Central memory CD8-positive, alpha-beta T cell (primary cell): ENCODE results near the gene SERGEF.

Experiments used
- ATAC-seq: fragments of 150-1000 bp; cut with Tn5 transposase; replicated peaks from 2 replicates; pipeline ENCODE4 v1.10.0; 2022; ENCODE audit warnings: mild to moderate bottlenecking, moderate FRiP score, moderate number of reproducible peaks; ENCODE audit not compliant: poor library complexity, severe bottlenecking; ENCODE audit errors: extremely low read depth
- DNase-seq, 2 donors: peaks; one replicate each; pipeline ENCODE4 v3.0.0; 2021; ENCODE audit warnings: low spot score in 2 of 2
- H3K27ac Mint-ChIP-seq: one replicate; pipeline ENCODE4 v1.8.0; 2022; ENCODE audit warnings: low read depth, mild to moderate bottlenecking, moderate library complexity, mixed read lengths
- H3K27me3 Mint-ChIP-seq: one replicate; pipeline ENCODE4 v1.8.0; 2022; ENCODE audit warnings: mixed read lengths
- H3K36me3 Mint-ChIP-seq: one replicate; pipeline ENCODE4 v1.8.0; 2022; ENCODE audit warnings: mild to moderate bottlenecking, moderate library complexity, mixed read lengths; ENCODE audit not compliant: insufficient read depth
- H3K4me1 Mint-ChIP-seq: one replicate; pipeline ENCODE4 v1.8.0; 2022; ENCODE audit warnings: mixed read lengths
- H3K4me3 Mint-ChIP-seq: one replicate; pipeline ENCODE4 v1.8.0; 2022; ENCODE audit warnings: mild to moderate bottlenecking, moderate library complexity, mixed read lengths
- H3K9me3 Mint-ChIP-seq: one replicate; pipeline ENCODE4 v1.8.0; 2022; ENCODE audit warnings: mixed read lengths

Gene SERGEF

DNA sequence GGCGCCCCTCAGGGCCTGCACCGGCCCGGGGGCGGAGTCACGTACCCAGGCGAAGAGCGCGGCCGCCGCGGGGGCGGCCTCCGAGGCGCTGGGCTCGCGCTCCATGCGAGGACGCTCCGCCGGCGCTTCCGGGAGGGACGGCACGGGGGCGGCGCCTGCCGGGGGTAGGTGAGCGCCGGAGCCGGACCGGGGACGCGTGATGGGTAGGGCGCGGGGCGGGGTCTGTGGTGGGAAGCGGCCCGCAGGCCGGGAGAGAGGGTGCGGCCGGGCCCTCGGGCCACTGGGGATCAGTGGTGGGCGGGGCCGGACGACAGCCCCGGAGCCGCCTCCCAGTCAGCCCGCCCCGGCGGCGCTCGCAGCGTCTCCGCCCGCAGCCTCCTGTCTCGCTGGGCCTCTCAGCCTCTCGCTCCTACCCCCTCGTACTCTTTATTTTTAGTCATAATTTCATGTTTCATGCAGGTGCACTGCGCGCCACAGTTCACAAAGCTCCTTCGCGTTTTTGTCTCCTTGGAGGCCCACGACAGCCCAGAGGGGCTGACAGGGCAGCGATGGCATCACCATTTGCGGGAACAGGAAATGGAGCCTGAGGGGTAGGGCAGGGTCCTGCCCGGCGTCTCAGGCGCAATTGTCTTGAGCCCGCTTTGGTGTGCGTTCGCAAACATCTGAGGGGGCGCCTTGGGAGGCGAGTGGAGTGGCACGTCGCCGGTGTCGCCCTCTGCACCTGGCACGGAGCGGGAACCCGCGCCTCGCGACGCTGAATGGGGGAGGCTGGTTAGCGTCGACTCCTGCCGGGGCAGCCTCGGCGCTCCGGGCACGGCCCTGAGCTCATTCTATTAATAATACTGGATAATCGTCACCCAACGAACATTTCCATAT is at the start of gene SERGEF:
SERGEF (minus strand) TSS at position 142 of the 876 bp plus-strand sequence; CDS start at position 105, 37 bp downstream.
- Mint-ChIP-seq H3K27me3 (no peaks in the 10 kb centered on the region), H3K4me3 (peak within 1 kb of the TSS; percentile 93), H3K36me3 (peaks cover 23% of the 10 kb centered on the region), H3K27ac (peak within 1 kb of the TSS; percentile 92), H3K4me1 (peaks cover 42% of the 10 kb centered on the region), H3K9me3 (no peaks in the 10 kb centered on the region)
- peak; percentile 80 for ATAC-seq
- DNase-seq: peak; percentile 78 to 83

DNA sequence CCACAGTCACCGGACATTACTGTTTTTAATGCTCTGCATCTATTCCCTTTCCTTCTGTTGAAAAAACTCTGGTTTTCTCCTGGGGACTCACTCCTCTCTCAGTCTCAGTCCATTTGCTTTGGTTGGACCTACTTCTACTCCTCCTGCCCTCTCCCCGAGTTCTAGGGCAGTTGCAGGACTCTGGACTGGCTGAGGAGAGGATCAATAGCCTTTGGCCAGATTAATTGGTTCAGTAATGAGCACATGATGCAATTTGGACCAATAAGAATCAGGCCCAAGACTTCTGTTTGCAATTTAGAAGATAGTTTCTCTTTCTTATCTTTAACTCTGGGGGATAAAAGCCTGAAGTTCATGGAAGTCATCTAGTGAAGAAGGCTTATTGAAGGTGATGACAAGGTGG is 48.5 kb upstream of the SERGEF start:
- H3K27me3 Mint-ChIP-seq: no peaks in the 10 kb centered on the region
- no peak for DNase-seq
- no peak overlapping the region for H3K4me3 Mint-ChIP-seq
- no peaks in the 10 kb centered on the region for H3K4me1 Mint-ChIP-seq
- no peak overlapping the region for H3K27ac Mint-ChIP-seq
- ATAC-seq: no peak
- H3K9me3 Mint-ChIP-seq: no peaks in the 10 kb centered on the region
- no peaks in the 10 kb centered on the region for H3K36me3 Mint-ChIP-seq

GRCh38 chr11:18056561-18057181 is 43.8 kb upstream of the SERGEF start:
- ATAC-seq (no peak), DNase-seq (no peak)
- no peaks in the 10 kb centered on the region for H3K4me1 Mint-ChIP-seq
- H3K9me3 Mint-ChIP-seq: no peaks in the 10 kb centered on the region
- no peak overlapping the region for H3K27ac Mint-ChIP-seq
- no peak overlapping the region for H3K4me3 Mint-ChIP-seq
- H3K27me3 Mint-ChIP-seq: no peaks in the 10 kb centered on the region
- H3K36me3 Mint-ChIP-seq: no peaks in the 10 kb centered on the region

DNA sequence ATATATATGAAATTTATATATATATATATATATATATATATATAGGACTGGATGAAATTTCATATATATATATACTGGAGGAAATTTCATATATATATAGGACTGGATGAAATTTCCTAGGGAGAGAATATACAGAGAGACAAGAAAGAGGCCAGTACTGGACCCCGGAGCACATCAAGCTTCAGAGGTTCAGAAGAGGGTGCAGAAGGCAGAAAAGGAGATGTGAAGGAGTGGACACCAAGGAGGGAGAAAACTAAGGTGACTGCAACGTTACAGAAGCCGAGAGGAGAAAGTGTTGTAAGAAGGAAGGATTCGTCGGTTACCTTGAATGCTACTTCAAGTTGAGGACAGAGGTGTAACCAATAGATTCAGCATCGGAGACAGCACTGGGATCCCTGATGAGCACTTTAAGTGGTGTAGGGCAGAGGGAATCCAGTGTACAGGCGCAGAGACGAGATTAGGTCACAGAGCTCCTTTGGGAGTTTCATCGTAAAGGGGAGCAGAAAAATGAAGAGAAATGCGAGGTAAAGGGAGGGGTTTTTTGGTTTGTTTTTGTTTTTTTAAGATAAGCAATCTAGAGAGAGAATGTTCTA is 41.8 kb upstream of the SERGEF start:
- DNase-seq: no peak
- H3K36me3 Mint-ChIP-seq: no peaks in the 10 kb centered on the region
- H3K27me3 Mint-ChIP-seq: no peaks in the 10 kb centered on the region
- H3K9me3 Mint-ChIP-seq: no peaks in the 10 kb centered on the region
- no peak overlapping the region for H3K4me3 Mint-ChIP-seq
- H3K4me1 Mint-ChIP-seq: no peaks in the 10 kb centered on the region
- no peak overlapping the region for H3K27ac Mint-ChIP-seq
- ATAC-seq: no peak

DNA sequence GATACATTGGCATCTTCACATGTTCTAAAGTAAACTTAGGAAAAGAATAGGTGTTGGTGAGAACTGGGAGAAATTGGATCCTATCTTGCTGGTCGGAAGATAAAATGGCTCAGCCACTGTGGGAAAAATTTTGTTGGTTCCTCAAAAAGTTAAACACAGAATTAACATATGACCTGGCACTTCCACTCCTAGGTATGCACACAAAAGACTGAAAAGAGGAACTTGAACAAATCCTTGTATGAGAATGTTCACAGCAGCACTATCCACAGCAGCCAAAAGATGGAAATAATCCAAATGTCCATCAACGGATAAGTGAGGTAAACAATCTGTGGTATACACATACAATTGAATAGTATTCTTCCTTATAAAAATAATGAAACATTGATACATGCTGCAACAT is 38.0 kb upstream of the SERGEF start:
- H3K4me1 Mint-ChIP-seq: no peaks in the 10 kb centered on the region
- ATAC-seq (no peak), DNase-seq (no peak)
- no peak overlapping the region for H3K4me3 Mint-ChIP-seq
- no peaks in the 10 kb centered on the region for H3K9me3 Mint-ChIP-seq
- peaks cover 19% of the 10 kb centered on the region for H3K27me3 Mint-ChIP-seq
- H3K36me3 Mint-ChIP-seq: no peaks in the 10 kb centered on the region
- H3K27ac Mint-ChIP-seq: no peak overlapping the region

DNA sequence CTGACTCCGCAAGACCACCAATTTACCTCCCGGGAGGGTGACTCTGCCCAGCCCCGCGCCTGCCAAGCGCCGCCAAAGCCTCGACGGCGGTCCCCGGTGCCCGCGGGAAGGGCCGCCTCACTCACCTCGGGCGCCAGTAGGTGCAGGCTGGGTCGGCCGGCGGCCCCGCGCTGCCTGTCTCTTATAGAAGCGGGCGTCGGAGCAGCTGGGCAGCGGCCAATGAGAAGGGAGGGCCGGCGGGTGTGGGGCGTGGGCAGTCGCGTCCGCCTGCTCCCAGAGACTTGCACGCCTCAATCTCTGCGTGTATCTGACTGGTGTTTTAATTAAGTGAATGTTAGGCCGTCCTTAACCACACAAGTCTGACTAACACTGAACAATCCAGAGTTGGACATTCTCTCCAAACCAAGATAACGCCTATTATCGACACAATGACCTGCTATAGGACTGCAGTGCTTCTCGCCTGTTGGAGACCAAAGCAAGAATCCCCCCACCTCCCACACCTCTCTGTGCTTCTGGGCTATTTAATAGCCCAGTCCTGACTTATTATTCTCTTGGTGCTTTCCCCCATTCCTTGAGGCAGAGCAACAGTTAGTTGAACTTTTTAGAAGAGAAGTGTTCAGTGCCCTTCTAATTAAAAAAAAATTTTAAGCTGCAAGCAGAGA is 33.4 kb upstream of the SERGEF start, which contains the start of gene TPH1:
TPH1 (minus strand) TSS at position 154 of the 662 bp plus-strand sequence. CDS start 5,507 bp downstream, outside the sequence.
- H3K27me3 Mint-ChIP-seq: peaks cover 46% of the 10 kb centered on the region
- no peak within 1 kb of the TSS for H3K4me3 Mint-ChIP-seq
- no peak for DNase-seq

GRCh38 chr11:18036456-18036855 is 23.6 kb upstream of the SERGEF start:
- H3K4me1 Mint-ChIP-seq: no peaks in the 10 kb centered on the region
- ATAC-seq (no peak), DNase-seq (no peak)
- no peaks in the 10 kb centered on the region for H3K9me3 Mint-ChIP-seq
- H3K36me3 Mint-ChIP-seq: no peaks in the 10 kb centered on the region
- H3K4me3 Mint-ChIP-seq: no peak overlapping the region
- H3K27me3 Mint-ChIP-seq: peaks cover 10% of the 10 kb centered on the region
- H3K27ac Mint-ChIP-seq: no peak overlapping the region

More for the DNA sequence above, 33.4 kb upstream of the SERGEF start, which contains the start of gene TPH1:
- Mint-ChIP-seq H3K27ac (no peak within 1 kb of the TSS), H3K9me3 (no peaks in the 10 kb centered on the region), H3K4me1 (no peaks in the 10 kb centered on the region), H3K36me3 (no peaks in the 10 kb centered on the region)
- no peak for ATAC-seq

DNA sequence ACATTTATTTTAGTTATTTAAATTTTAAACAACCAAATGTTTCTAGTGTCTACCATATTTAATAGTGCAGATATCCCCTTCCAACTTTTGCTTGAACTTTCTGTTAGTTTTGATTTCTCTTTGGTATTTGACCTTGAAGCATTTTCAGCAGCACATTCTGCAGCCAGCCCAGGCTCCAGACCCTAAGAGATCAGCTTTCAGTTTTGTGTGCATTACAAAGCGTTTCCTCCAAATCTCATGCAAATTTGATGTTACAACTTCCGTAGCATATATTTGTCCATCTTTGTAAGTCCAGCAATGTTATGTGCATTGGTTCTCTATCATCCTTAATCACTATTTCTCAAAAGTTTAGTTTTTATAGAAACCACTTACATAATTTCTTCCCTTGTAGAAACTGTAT is 14.6 kb upstream of the SERGEF start:
- no peaks in the 10 kb centered on the region for H3K36me3 Mint-ChIP-seq
- no peaks in the 10 kb centered on the region for H3K9me3 Mint-ChIP-seq
- ATAC-seq: no peak
- H3K4me1 Mint-ChIP-seq: no peaks in the 10 kb centered on the region
- no peak for DNase-seq
- H3K4me3 Mint-ChIP-seq: no peak overlapping the region
- H3K27me3 Mint-ChIP-seq: no peaks in the 10 kb centered on the region
- H3K27ac Mint-ChIP-seq: no peak overlapping the region

DNA sequence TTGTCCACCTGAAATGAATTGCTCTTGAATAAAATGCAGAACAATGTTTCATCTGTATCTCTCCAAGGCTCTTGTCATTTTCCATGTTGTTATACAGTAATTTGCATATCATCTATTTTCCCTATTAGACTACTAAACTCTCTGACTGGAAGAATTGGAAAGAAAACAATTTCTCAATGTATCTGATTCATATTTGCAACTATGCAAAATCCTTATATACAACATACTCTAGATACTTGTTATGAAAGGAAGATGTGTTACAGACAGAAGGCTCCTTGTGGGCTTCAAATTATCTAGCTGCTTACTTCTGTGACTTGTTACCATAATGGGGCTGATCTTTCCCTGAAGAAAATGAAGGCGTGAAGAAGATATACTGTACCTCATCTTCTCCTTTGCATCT is 9.6 kb upstream of the SERGEF start:
- DNase-seq: no peak
- Mint-ChIP-seq H3K36me3 (no peaks in the 10 kb centered on the region), H3K27ac (no peak overlapping the region), H3K4me3 (no peak overlapping the region), H3K9me3 (no peaks in the 10 kb centered on the region), H3K4me1 (no peaks in the 10 kb centered on the region), H3K27me3 (no peaks in the 10 kb centered on the region)
- ATAC-seq: no peak

DNA sequence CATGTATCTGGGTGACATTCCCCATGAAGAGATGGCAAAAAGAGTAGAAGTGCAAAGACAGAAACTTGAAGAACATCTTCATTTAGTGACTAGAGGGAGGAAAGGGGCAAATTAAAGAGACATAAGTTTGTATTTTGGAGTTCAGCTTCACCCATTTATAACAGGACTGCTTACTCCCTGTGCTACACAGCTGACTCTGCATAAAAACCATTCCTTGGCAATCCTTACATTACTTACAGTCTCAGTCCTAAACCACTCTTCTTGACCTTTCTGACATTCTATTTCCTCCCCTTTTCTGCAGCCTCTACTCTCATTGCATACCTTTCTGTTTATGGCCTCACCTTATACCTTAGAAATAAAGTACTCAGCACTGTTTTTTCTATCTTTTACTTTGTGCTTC is 6.8 kb upstream of the SERGEF start:
- H3K9me3 Mint-ChIP-seq: no peaks in the 10 kb centered on the region
- no peak for DNase-seq
- H3K27me3 Mint-ChIP-seq: no peaks in the 10 kb centered on the region
- no peak for ATAC-seq
- H3K4me1 Mint-ChIP-seq: peaks cover 6% of the 10 kb centered on the region
- no peak overlapping the region for H3K4me3 Mint-ChIP-seq
- H3K36me3 Mint-ChIP-seq: peaks cover 4% of the 10 kb centered on the region
- no peak overlapping the region for H3K27ac Mint-ChIP-seq

DNA sequence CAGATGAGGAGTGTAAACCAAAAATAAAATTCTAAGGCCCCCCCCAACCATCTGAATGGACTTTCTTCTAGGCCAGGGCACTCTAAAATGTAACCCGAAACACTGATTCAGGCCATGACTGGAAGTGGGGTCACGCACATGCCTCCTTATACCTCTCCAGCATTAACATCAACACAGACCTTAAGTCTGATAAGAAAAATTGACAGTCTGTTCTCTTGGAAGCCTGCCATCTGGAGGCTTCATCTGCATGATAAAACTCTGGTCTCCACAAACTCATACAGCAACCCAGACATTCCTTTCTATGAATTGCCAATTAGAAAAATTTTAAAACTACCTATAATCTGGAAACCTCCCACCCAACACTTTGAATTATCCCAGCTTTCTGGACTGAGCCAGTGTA is 3.9 kb upstream of the SERGEF start:
- no peak for ATAC-seq
- Mint-ChIP-seq H3K4me1 (peaks cover 30% of the 10 kb centered on the region), H3K27ac (no peak overlapping the region)

DNA sequence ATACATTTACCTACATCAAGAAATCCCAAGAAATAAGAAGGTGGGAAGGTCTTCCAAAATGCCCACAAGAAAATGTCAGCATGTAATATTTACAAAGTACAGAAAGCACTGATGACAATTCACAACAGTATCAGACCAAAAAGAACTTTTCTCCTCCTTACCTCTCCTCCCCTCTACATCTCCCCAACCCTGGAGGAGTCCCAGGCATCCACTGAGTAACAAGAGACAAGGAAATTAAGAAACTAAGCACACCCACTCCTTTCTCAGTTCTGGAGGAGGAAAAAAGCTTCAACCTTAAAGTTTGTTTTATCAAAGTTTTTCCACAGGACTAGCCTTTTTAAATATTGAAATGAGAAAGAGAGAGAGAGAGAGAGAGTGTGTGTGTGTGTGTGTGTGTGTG is 2.0 kb upstream of the SERGEF start:
- peaks cover 23% of the 10 kb centered on the region for H3K36me3 Mint-ChIP-seq
- ATAC-seq (no peak), DNase-seq (no peak)
- H3K27ac Mint-ChIP-seq: peak overlapping the region; percentile 26
- no peak overlapping the region for H3K4me3 Mint-ChIP-seq
- no peaks in the 10 kb centered on the region for H3K27me3 Mint-ChIP-seq
- peaks cover 42% of the 10 kb centered on the region for H3K4me1 Mint-ChIP-seq
- H3K9me3 Mint-ChIP-seq: no peaks in the 10 kb centered on the region

More for the DNA sequence above, 3.9 kb upstream of the SERGEF start:
- no peak overlapping the region for H3K4me3 Mint-ChIP-seq
- DNase-seq: no peak
- no peaks in the 10 kb centered on the region for H3K9me3 Mint-ChIP-seq
- peaks cover 19% of the 10 kb centered on the region for H3K36me3 Mint-ChIP-seq
- no peaks in the 10 kb centered on the region for H3K27me3 Mint-ChIP-seq
